PC-3 (cell line): Measurements from ENCODE around the gene MARCKSL1. TPM values are rescaled to one million over a fixed set of nuclear protein-coding genes. Genes with fewer than 3 reads are reported as not detected.

Experiments
- ATAC-seq: fragments of 200-7000 bp; cut with Tn5 transposase; 2 replicates; pipeline ENCODE4 v1.9.1; 2020; ENCODE audit warnings: mild to moderate bottlenecking, moderate library complexity
- BruUV-seq: library from RNA; stranded (reverse); fragments of 400-500 nt; replicated peaks from 2 replicates; lab custom pipeline; 2021; lab: Mats Ljungman, UMichigan
- CTCF ChIA-PET: fragments of 300-600 bp; sonication (Branson Sonifier 250); formaldehyde crosslinking; loops from one replicate; lab custom pipeline; 2022; ENCODE audit warnings: antibody characterized with exemption; lab: Charles Lee
- POLR2A ChIA-PET: fragments of 300-600 bp; sonication (Branson Sonifier 250); formaldehyde crosslinking; loops from one replicate; lab custom pipeline; 2022; ENCODE audit warnings: antibody characterized with exemption; ENCODE audit not compliant: unreplicated experiment; lab: Charles Lee
- DNase-seq: peaks from one replicate; pipeline ENCODE4 v3.0.0-alpha.2; 2015
- H2AFZ ChIP-seq: fragments of 300-600 bp; sonication (generic); 2 replicates; pipeline ENCODE4 v1.6.0; 2016; ENCODE audit warnings: antibody characterized with exemption, low read length
- H3F3A ChIP-seq: fragments of 300-600 bp; sonication (generic); one replicate; pipeline ENCODE4 v1.6.0; 2017; ENCODE audit warnings: antibody characterized with exemption, low read length, control low read depth, mild to moderate bottlenecking; ENCODE audit not compliant: unreplicated experiment
- H3K27ac ChIP-seq: fragments of 300-600 bp; sonication (generic); 2 replicates; pipeline ENCODE4 v1.5.1; 2016; ENCODE audit warnings: mild to moderate bottlenecking, low read length
- H3K27me3 ChIP-seq: fragments of 300-600 bp; sonication (generic); 2 replicates; pipeline ENCODE4 v1.6.1; 2016; ENCODE audit warnings: low read length, mixed read lengths
- H3K36me3 ChIP-seq: fragments of 300-600 bp; sonication (generic); 2 replicates; pipeline ENCODE4 v1.6.1; 2016; ENCODE audit warnings: low read depth, mixed run types, low read length, mixed read lengths
- H3K4me1 ChIP-seq: fragments of 300-600 bp; sonication (generic); 2 replicates; pipeline ENCODE4 v1.5.1; 2016; ENCODE audit warnings: low read length; ENCODE audit not compliant: insufficient read depth
- H3K4me2 ChIP-seq: fragments of 300-600 bp; sonication (generic); 2 replicates; pipeline ENCODE4 v1.6.0; 2016; ENCODE audit warnings: low read length
- H3K4me3 ChIP-seq: fragments of 300-600 bp; sonication (generic); 2 replicates; pipeline ENCODE4 v1.5.1; 2016; ENCODE audit warnings: mild to moderate bottlenecking, low read length, mixed read lengths
- H3K79me2 ChIP-seq: fragments of 300-600 bp; sonication (generic); 2 replicates; pipeline ENCODE4 v1.6.1; 2017; ENCODE audit warnings: low read length, mixed read lengths
- H3K9ac ChIP-seq: fragments of 300-600 bp; sonication (generic); 2 replicates; pipeline ENCODE4 v1.6.0; 2016; ENCODE audit warnings: mild to moderate bottlenecking, low read length
- H3K9me2 ChIP-seq: fragments of 300-600 bp; sonication (generic); replicated peaks from 2 replicates; pipeline ENCODE4 v1.6.1; 2016; ENCODE audit warnings: mixed run types, low read length, mixed read lengths
- H3K9me3 ChIP-seq: fragments of 300-600 bp; sonication (generic); 2 replicates; pipeline ENCODE4 v1.6.1; 2016; ENCODE audit warnings: low read length, mixed read lengths
- H4K20me1 ChIP-seq: fragments of 300-600 bp; sonication (generic); 2 replicates; pipeline ENCODE4 v1.6.1; 2016; ENCODE audit warnings: low read length, mixed read lengths
- CTCF ChIP-seq: fragments of 300-600 bp; sonication (generic); conservative IDR thresholded peaks from 2 replicates; pipeline ENCODE4 v1.5.1; 2017; ENCODE audit warnings: antibody characterized with exemption, low read depth, mild to moderate bottlenecking, low read length
- EZH2 ChIP-seq: fragments of 300-600 bp; sonication (generic); IDR thresholded peaks from one replicate; pipeline ENCODE4 v1.6.1; 2017; ENCODE audit warnings: antibody characterized with exemption, mild to moderate bottlenecking, low read length; ENCODE audit not compliant: unreplicated experiment
- EZH2phosphoT487 ChIP-seq: fragments of 300-600 bp; sonication (generic); IDR thresholded peaks from 2 replicates; pipeline ENCODE4 v1.6.1; 2018; ENCODE audit warnings: mild to moderate bottlenecking, antibody characterized with exemption, low read length, borderline replicate concordance
- intact Hi-C: fragments of 100-400 bp; cut with micrococcal nuclease; formaldehyde crosslinking; loops from 2 replicates; pipeline ENCODE4 v1.9.0; 2023
- total RNA-seq: library from RNA; depleted of rRNA; stranded (reverse); fragments of >200 nt; gene quantifications from 2 replicates; pipeline ENCODE4 v1.2.3, GENCODE V29; 2014

The MARCKSL1 gene
- total RNA-seq, 1 experiment from 2014 or later: 159 TPM

GRCh38 chr1:32352239-32352745 is 16.3 kb upstream of the MARCKSL1 start:
- Histone ChIP-seq H3K9me2 (no peaks in the 10 kb centered on the region), H4K20me1 (no peaks in the 10 kb centered on the region), H3K4me2 (peak overlapping the region; percentile 96), H3K4me3 (peak overlapping the region; percentile 81), H3K27me3 (no peaks in the 10 kb centered on the region), H3K27ac (no peak overlapping the region), H3K4me1 (peaks cover 13% of the 10 kb centered on the region), H2AFZ (no peak overlapping the region), H3K9me3 (no peaks in the 10 kb centered on the region), H3F3A (no peaks in the 10 kb centered on the region), H3K79me2 (no peaks in the 10 kb centered on the region), H3K9ac (peak overlapping the region; percentile 88), H3K36me3 (no peaks in the 10 kb centered on the region)
- ChIA-PET POLR2A (interaction anchor here (0.6 kb wide), 1 partner anchor 10 kb away, joined by 3 read pairs; the partner anchor contains the start of gene FAM229A), CTCF (interaction anchor here (1.0 kb wide), 1 partner anchor 136 kb away, joined by 3 read pairs; no protein-coding TSS in a partner anchor)
- DNase-seq (no peak), ATAC-seq (no peak)
- TF ChIP-seq EZH2 (no peak), EZH2phosphoT487 (no peak), CTCF (no peak)
- TSS peak; percentile 49 for BruUV-seq
- intact Hi-C loops: no loop called here

DNA sequence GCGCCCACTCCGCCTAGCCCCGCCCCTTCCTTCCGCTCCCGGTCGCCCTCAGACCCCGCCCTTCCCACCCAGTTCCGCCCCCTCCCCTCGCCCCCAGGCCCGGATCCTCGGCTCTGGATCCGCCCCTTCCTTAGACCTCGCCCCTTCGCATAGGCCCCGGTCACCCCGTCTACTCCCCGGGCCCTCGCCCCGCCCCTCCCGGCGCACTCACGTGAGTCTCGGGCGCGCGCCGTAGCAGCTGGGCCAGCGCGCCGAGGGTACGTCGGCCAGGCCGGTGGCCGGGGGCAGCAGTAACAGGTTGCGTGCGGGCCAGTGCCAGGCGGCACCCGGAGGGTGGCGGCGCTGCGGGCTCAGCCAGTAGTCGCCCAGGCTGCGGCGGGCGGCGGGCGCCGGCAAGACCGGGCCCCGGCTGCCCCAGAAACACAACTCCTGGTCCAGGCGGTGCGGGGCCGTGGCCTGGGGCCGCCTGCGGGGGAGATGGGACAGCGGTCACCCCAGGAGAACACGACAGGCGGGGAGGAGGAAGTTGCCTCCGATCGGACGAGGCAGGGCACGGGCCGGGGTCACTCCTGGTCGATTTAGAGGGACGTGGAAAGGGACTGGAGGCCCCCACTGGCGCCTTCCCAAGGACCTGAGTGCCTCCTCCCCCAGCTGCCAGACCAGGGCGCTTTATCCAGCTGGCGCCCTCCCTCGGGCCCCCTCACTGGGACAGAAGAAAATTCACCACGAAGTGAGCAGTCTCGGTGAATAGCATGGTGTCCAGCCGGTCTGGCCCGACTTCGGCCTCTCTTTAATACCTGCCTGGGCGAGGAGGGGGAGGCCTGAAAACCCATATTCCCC is 15.6 kb upstream of the MARCKSL1 start:
- Histone ChIP-seq H3K79me2 (no peaks in the 10 kb centered on the region), H3K4me2 (peak overlapping the region; percentile 96), H2AFZ (peak overlapping the region; percentile 93), H3K27ac (peak overlapping the region; percentile 40), H3K36me3 (no peaks in the 10 kb centered on the region), H3K9ac (peak overlapping the region; percentile 88), H4K20me1 (no peaks in the 10 kb centered on the region), H3K9me2 (no peaks in the 10 kb centered on the region), H3K4me1 (peaks cover 13% of the 10 kb centered on the region), H3F3A (no peaks in the 10 kb centered on the region), H3K4me3 (peak overlapping the region; percentile 81), H3K27me3 (no peaks in the 10 kb centered on the region), H3K9me3 (no peaks in the 10 kb centered on the region)
- DNase-seq (peak; percentile 91), ATAC-seq (peak; percentile 92)
- CTCF ChIA-PET: interaction anchor here (1.0 to 1.1 kb wide), 2 partner anchors 30 to 135 kb away, joined by 3 to 9 read pairs; no protein-coding TSS in a partner anchor
- intact Hi-C loops: loop anchor here (1.0 kb wide), 2 partner anchors 15 to 43 kb away; partner anchors contain the start of genes BSDC1 and MARCKSL1
- POLR2A ChIA-PET: interaction anchor here (0.6 kb wide), 2 partner anchors 10 to 135 kb away, joined by 3 to 4 read pairs; partner anchors contain the start of gene FAM229A
- no TSS peak for BruUV-seq
- peak; percentile 19; the same call in 1 of the 2 replicates for TF ChIP-seq CTCF
- TF ChIP-seq EZH2phosphoT487: no peak
- no peak for TF ChIP-seq EZH2
